SH-SY5Y (cell line): ENCODE data around the gene CCDC102A.

Source experiments
- GATA2 ChIP-seq: IDR thresholded peaks from 2 replicates; pipeline ENCODE4 v1.6.1; 2011; ENCODE audit warnings: mild to moderate bottlenecking, low read depth, low read length
- GATA3 ChIP-seq: IDR thresholded peaks from 2 replicates; pipeline ENCODE4 v1.6.1; 2011; ENCODE audit warnings: low read depth, mild to moderate bottlenecking, low read length, moderate library complexity

CCDC102A gene

GRCh38 chr16:57510016-57510871 lies 26.1 kb downstream of the CCDC102A start:
- TF ChIP-seq GATA3 = no peak
- TF ChIP-seq GATA2 = peak; percentile 94

- no peak for TF ChIP-seq GATA2
- TF ChIP-seq GATA3 = no peak
Observed at GRCh38 chr16:57509231-57509923, 27.0 kb downstream of the CCDC102A start.

GRCh38 chr16:57508035-57508425 lies 28.3 kb downstream of the CCDC102A start:
- no peak for TF ChIP-seq GATA3
- TF ChIP-seq GATA2 = no peak

GRCh38 chr16:57507136-57508034 lies 29.0 kb downstream of the CCDC102A start:
- TF ChIP-seq GATA3 (no peak), GATA2 (peak; percentile 55)

- no peak for TF ChIP-seq GATA3
Observed at GRCh38 chr16:57505169-57505568, 31.2 kb downstream of the CCDC102A start.

GRCh38 chr16:57504491-57504890 lies 31.9 kb downstream of the CCDC102A start:
- TF ChIP-seq GATA2 (no peak), GATA3 (no peak)

GRCh38 chr16:57504001-57504400 lies 32.4 kb downstream of the CCDC102A start:
- TF ChIP-seq GATA3 (no peak), GATA2 (peak; percentile 35; the same call in 1 of the 2 replicates)

GRCh38 chr16:57503366-57503765 lies 33.0 kb downstream of the CCDC102A start:
- no peak for TF ChIP-seq GATA3
- no peak for TF ChIP-seq GATA2

GRCh38 chr16:57502048-57502775 lies 34.2 kb downstream of the CCDC102A start:
- TF ChIP-seq GATA3 (no peak), GATA2 (no peak)

- TF ChIP-seq GATA3 = no peak
- no peak for TF ChIP-seq GATA2
Observed at GRCh38 chr16:57501492-57501891, 34.9 kb downstream of the CCDC102A start.

GRCh38 chr16:57500578-57501111 lies 35.7 kb downstream of the CCDC102A start:
- TF ChIP-seq GATA3 = no peak
- TF ChIP-seq GATA2 = no peak

- TF ChIP-seq GATA3 = no peak
- TF ChIP-seq GATA2 = no peak
Observed at GRCh38 chr16:57498031-57498430, 38.3 kb downstream of the CCDC102A start.

GRCh38 chr16:57497121-57497520 lies 39.2 kb downstream of the CCDC102A start:
- TF ChIP-seq GATA2 (no peak), GATA3 (no peak)
